Activated B cell treated with CpG ODN at 0.5 μM for 24 hours (primary cell): ENCODE data around the gene AQR. TPM values are rescaled to one million over a fixed set of nuclear protein-coding genes. Genes with fewer than 3 reads are reported as not detected.
"Not testable (repeated sequence)": the region's sequence is repeated elsewhere in the genome, so short reads cannot be mapped to it uniquely, and the experiment has no call there.

Experiments used
- ATAC-seq: fragments of 200-7000 bp; cut with Tn5 transposase; one replicate; pipeline ENCODE4 v1.10.0; 2021; ENCODE audit warnings: low read depth, mild to moderate bottlenecking, moderate library complexity
- CTCF ChIA-PET: fragments of 350-600 bp; sonication (Branson Sonifier 250); formaldehyde crosslinking; loops from one replicate; lab custom pipeline; 2021; ENCODE audit warnings: antibody characterized with exemption; lab: Charles Lee
- POLR2A ChIA-PET: fragments of 350-600 bp; sonication (Branson Sonifier 250); formaldehyde crosslinking; loops from one replicate; lab custom pipeline; 2021; ENCODE audit warnings: antibody characterized with exemption; lab: Charles Lee
- DNase-seq: peaks from one replicate; pipeline ENCODE4 v3.0.0; 2022
- H3K27ac Mint-ChIP-seq: one replicate; pipeline ENCODE4 v1.8.0; 2020; ENCODE audit warnings: mixed read lengths
- H3K27me3 Mint-ChIP-seq: one replicate; pipeline ENCODE4 v1.8.0; 2021; ENCODE audit warnings: mixed read lengths
- H3K36me3 Mint-ChIP-seq: one replicate; pipeline ENCODE4 v1.8.0; 2021; ENCODE audit warnings: low read depth, mixed read lengths
- H3K4me1 Mint-ChIP-seq: one replicate; pipeline ENCODE4 v1.8.0; 2021; ENCODE audit warnings: mixed read lengths
- H3K4me3 Mint-ChIP-seq: one replicate; pipeline ENCODE4 v1.8.0; 2020; ENCODE audit warnings: mild to moderate bottlenecking, mixed read lengths
- H3K9me3 Mint-ChIP-seq: one replicate; pipeline ENCODE4 v1.8.0; 2020; ENCODE audit warnings: mixed read lengths
- CTCF ChIP-seq: fragments of 200-600 bp; IDR thresholded peaks from one replicate; pipeline ENCODE4 v1.8.0; 2022; ENCODE audit warnings: antibody characterized with exemption, mild to moderate bottlenecking
- intact Hi-C: fragments of 100-400 bp; cut with micrococcal nuclease; formaldehyde crosslinking; loops from one replicate; pipeline ENCODE4 v1.15.1; 2024
- total RNA-seq: library from RNA; stranded (reverse); gene quantifications from 2 replicates; pipeline ENCODE4 v1.2.3, GENCODE V29; 2022

AQR gene
- total RNA-seq, 1 donor from 2014 or later = 48.6 TPM

DNA sequence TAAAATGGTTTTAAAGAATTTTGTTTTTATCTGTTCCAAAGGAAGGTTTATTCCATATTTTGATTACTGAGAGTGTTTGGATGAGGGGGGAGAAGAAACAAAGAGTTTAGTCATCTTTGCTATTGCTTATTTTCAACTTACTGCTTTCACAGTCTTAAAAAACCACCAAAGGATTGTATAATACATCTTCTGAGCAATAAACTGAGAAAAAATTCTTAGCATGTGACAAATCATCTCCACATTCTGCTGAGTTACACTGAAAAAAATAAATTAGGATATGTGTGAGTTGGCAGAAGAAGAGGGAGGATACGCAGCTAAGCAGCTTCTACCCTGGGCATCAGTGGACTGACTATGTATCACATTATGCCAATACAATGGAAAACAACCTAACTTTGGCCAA lies 151.0 kb downstream of the AQR start:
- Mint-ChIP-seq H3K4me3 (no peak overlapping the region), H3K27ac (no peak overlapping the region), H3K9me3 (no peaks in the 10 kb centered on the region), H3K36me3 (no peaks in the 10 kb centered on the region), H3K4me1 (no peaks in the 10 kb centered on the region), H3K27me3 (peaks cover 24% of the 10 kb centered on the region)
- ChIA-PET POLR2A (no interaction called here), CTCF (no interaction called here)
- DNase-seq (no peak), ATAC-seq (no peak)
- intact Hi-C loops = no loop called here
- TF ChIP-seq CTCF = no peak

GRCh38 chr15:34815836-34816235 lies 153.7 kb downstream of the AQR start:
- Mint-ChIP-seq H3K27me3 (peaks cover 24% of the 10 kb centered on the region), H3K36me3 (no peaks in the 10 kb centered on the region), H3K9me3 (no peaks in the 10 kb centered on the region), H3K4me1 (no peaks in the 10 kb centered on the region), H3K27ac (no peak overlapping the region), H3K4me3 (no peak overlapping the region)
- CTCF ChIA-PET = no interaction called here
- POLR2A ChIA-PET = no interaction called here
- intact Hi-C loops = no loop called here
- ATAC-seq (no peak), DNase-seq (no peak)
- TF ChIP-seq CTCF = no peak

GRCh38 chr15:34813446-34814190 lies 155.9 kb downstream of the AQR start:
- no peak for DNase-seq
- ATAC-seq = no peak
- H3K27ac Mint-ChIP-seq = no peak overlapping the region
- H3K36me3 Mint-ChIP-seq = no peaks in the 10 kb centered on the region
- H3K27me3 Mint-ChIP-seq = peaks cover 13% of the 10 kb centered on the region
- POLR2A ChIA-PET = no interaction called here
- H3K9me3 Mint-ChIP-seq = no peaks in the 10 kb centered on the region
- TF ChIP-seq CTCF = no peak
- H3K4me3 Mint-ChIP-seq = no peak overlapping the region
- no peaks in the 10 kb centered on the region for H3K4me1 Mint-ChIP-seq
- CTCF ChIA-PET = no interaction called here
- intact Hi-C loops = no loop called here

GRCh38 chr15:34812868-34813365 lies 156.6 kb downstream of the AQR start:
- H3K9me3 Mint-ChIP-seq, POLR2A ChIA-PET, H3K36me3 Mint-ChIP-seq, H3K27me3 Mint-ChIP-seq, H3K4me1 Mint-ChIP-seq, H3K27ac Mint-ChIP-seq, ATAC-seq, H3K4me3 Mint-ChIP-seq, CTCF ChIA-PET, DNase-seq, intact Hi-C loops: not testable (repeated sequence)

DNA sequence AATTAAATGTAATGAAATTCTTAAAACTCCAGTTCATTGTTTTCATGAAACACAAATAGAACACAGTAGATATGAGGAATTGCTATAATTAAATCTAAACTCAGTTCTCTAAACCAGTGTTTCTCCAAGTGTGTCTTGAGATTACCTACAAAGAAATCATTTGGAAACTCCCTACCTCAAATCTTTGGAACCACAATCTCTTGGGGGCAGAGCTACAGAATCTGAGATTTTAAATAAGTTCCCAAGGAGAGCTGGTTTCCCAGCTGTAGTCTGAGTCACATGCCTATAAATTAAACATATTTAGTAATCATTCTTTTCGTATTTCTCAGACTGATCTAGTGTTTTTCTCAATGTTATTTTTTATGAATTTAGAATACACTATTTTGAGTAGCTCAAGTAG lies 157.2 kb downstream of the AQR start:
- intact Hi-C loops = no loop called here
- ATAC-seq (no peak), DNase-seq (no peak)
- ChIA-PET CTCF (no interaction called here), POLR2A (no interaction called here)
- TF ChIP-seq CTCF = no peak
- H3K36me3 Mint-ChIP-seq = no peaks in the 10 kb centered on the region
- H3K27me3 Mint-ChIP-seq = peaks cover 10% of the 10 kb centered on the region
- H3K4me1 Mint-ChIP-seq = no peaks in the 10 kb centered on the region
- no peak overlapping the region for H3K4me3 Mint-ChIP-seq
- no peak overlapping the region for H3K27ac Mint-ChIP-seq
- no peaks in the 10 kb centered on the region for H3K9me3 Mint-ChIP-seq
